OCI-LY3 (cell line): Measurements from ENCODE around the gene COBL.

Experiments used
- H2AFZ ChIP-seq: fragments of 200-600, 300-600 bp; shearing (Covaris generic); 2 replicates; pipeline ENCODE4 v1.6.0; 2014; ENCODE audit warnings: antibody characterized with exemption, low read depth, low read length
- H3K27ac ChIP-seq: fragments of 200-600, 300-600 bp; sonication (generic); 2 replicates; pipeline ENCODE4 v1.5.1; 2014; ENCODE audit warnings: mild to moderate bottlenecking, low read length, moderate library complexity, mixed read lengths
- H3K27me3 ChIP-seq: fragments of 200-600, 300-600 bp; sonication (generic); 2 replicates; pipeline ENCODE4 v1.6.1; 2014; ENCODE audit warnings: low read depth, low read length, mixed read lengths
- H3K36me3 ChIP-seq: fragments of 200-600, 300-600 bp; sonication (generic); replicated peaks from 2 replicates; pipeline ENCODE3; 2014; ENCODE audit warnings: low read depth, low read length, mixed read lengths
- H3K4me1 ChIP-seq: fragments of 300-600, 200-600 bp; sonication (generic); 2 replicates; pipeline ENCODE4 v1.6.1; 2014; ENCODE audit warnings: low read length, mixed read lengths
- H3K4me2 ChIP-seq: fragments of 200-600, 300-600 bp; sonication (generic); 2 replicates; pipeline ENCODE4 v1.6.1; 2014; ENCODE audit warnings: low read length, mixed read lengths
- H3K4me3 ChIP-seq: fragments of 300-600, 200-600 bp; sonication (generic); 2 replicates; pipeline ENCODE4 v1.5.1; 2014; ENCODE audit warnings: antibody characterized with exemption, mild to moderate bottlenecking, low read length, moderate library complexity
- H3K79me2 ChIP-seq: fragments of 300-600, 200-600 bp; shearing (Covaris generic); 2 replicates; pipeline ENCODE4 v1.6.1; 2014; ENCODE audit warnings: mild to moderate bottlenecking, low read length, mixed read lengths
- H3K9ac ChIP-seq: fragments of 300-600, 200-600 bp; shearing (Covaris generic); 2 replicates; pipeline ENCODE4 v1.6.0; 2014; ENCODE audit warnings: mild to moderate bottlenecking, low read length, moderate library complexity
- H3K9me3 ChIP-seq: fragments of 200-600, 300-600 bp; shearing (Covaris generic); 2 replicates; pipeline ENCODE4 v1.6.1; 2014; ENCODE audit warnings: low read length, mixed read lengths; ENCODE audit not compliant: insufficient read depth
- H4K20me1 ChIP-seq: fragments of 200-600, 300-600 bp; sonication (generic); 2 replicates; pipeline ENCODE4 v1.6.1; 2016; ENCODE audit warnings: low read length, mixed read lengths; ENCODE audit not compliant: insufficient read depth
- EZH2phosphoT487 ChIP-seq: fragments of 200-600 bp; shearing (Covaris generic); IDR thresholded peaks from 2 replicates; pipeline ENCODE4 v1.6.1; 2018; ENCODE audit warnings: antibody characterized with exemption, mixed run types, low read depth
- TF ChIP-seq, protein P1 (sequence below): fragments of 200-600, 300-600 bp; sonication (generic); IDR thresholded peaks from 2 replicates; pipeline ENCODE4 v1.5.1; 2014; ENCODE audit warnings: antibody characterized with exemption, low read length, low read depth

The COBL gene

DNA sequence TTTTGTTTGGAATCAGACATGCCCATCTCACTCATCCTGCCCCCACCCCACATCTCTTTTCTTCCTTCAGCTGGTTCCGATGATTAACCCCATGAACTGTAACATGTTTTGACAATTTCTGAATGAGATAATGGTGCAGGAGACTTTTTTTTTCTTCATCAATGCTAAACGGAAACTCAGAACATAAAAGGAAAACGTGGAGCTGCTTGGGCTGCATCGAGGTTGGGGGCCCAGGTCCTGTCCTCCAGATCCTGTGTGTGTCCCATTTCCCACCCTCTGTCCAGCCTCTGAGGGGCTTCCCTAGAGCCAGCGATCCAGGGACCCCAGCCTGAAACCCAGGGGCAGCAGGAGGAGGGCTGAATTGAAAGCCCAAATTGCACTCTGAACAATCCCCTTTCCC, 270.1 kb downstream of the COBL start:
- Histone ChIP-seq H3K79me2 (no peaks in the 10 kb centered on the region), H3K9ac (no peak overlapping the region), H3K4me2 (no peak overlapping the region), H3K27me3 (peaks cover 28% of the 10 kb centered on the region), H3K9me3 (no peaks in the 10 kb centered on the region), H3K4me3 (no peak overlapping the region), H2AFZ (no peak overlapping the region), H4K20me1 (no peaks in the 10 kb centered on the region), H3K4me1 (no peaks in the 10 kb centered on the region), H3K27ac (no peak overlapping the region), H3K36me3 (no peaks in the 10 kb centered on the region)
- TF ChIP-seq, protein P1, sequence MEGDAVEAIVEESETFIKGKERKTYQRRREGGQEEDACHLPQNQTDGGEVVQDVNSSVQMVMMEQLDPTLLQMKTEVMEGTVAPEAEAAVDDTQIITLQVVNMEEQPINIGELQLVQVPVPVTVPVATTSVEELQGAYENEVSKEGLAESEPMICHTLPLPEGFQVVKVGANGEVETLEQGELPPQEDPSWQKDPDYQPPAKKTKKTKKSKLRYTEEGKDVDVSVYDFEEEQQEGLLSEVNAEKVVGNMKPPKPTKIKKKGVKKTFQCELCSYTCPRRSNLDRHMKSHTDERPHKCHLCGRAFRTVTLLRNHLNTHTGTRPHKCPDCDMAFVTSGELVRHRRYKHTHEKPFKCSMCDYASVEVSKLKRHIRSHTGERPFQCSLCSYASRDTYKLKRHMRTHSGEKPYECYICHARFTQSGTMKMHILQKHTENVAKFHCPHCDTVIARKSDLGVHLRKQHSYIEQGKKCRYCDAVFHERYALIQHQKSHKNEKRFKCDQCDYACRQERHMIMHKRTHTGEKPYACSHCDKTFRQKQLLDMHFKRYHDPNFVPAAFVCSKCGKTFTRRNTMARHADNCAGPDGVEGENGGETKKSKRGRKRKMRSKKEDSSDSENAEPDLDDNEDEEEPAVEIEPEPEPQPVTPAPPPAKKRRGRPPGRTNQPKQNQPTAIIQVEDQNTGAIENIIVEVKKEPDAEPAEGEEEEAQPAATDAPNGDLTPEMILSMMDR, result no peak
- no peak for TF ChIP-seq EZH2phosphoT487

DNA sequence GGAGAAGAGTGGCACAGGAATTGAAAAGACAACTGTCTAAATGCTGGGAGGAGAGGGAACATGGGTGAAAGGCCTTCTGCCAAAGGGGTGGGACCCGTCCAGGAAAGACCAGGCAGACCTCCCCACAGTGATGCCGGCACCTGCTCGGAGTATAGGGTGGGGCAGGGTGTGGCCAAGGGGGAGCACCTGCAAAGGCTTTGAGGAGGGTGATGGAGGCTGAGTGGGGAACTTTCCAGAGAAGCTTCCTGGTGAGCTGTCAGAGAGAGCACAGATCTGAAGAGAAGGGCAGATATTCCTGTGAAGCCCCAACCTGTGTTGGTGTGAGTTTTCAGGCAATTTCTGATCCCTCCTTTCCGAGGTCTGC, 270.5 kb downstream of the COBL start:
- Histone ChIP-seq H2AFZ (no peak overlapping the region), H3K4me3 (no peak overlapping the region), H3K36me3 (no peaks in the 10 kb centered on the region), H3K27me3 (peaks cover 28% of the 10 kb centered on the region), H3K79me2 (no peaks in the 10 kb centered on the region), H3K9me3 (no peaks in the 10 kb centered on the region), H3K4me2 (no peak overlapping the region), H4K20me1 (no peaks in the 10 kb centered on the region), H3K27ac (no peak overlapping the region), H3K4me1 (no peaks in the 10 kb centered on the region), H3K9ac (no peak overlapping the region)
- TF ChIP-seq EZH2phosphoT487, result no peak
- TF ChIP-seq, protein P1, result no peak

DNA sequence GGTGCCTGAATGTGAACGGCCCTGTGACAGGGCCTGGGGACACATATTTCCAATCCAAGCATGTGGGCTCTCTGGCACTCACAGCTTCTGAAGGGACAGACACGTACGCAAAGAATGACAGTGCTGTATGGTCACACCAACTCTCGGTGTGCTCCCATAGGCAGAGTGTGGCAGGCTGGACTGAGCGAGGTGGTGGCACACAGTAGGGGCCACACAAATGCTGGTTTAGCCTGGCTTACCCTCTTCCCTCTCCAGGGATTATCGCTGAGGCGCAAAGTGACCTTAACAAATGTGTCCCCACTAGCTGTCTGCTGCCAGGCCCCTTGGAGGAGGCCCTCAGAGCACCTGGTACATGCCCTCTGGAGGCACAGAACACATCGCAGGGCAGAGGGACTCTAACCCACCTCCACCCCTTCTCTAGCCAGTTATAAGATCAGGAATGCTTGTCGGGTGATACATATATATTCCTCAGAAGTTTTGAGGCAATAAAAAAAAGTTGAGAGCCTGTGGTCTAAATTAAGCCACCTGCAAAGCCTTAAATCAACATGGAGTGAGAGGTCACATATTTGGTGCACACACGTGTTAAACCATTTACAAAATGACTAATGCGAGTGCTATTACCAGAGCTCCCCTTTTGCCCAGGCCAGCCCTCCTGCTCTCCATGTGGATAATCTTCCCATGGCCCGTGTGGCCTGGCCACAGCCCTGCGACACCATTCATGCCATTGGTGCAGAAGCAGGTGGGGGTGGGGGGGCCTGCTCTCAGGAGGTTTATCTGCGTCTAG, 271.1 kb downstream of the COBL start:
- Histone ChIP-seq H3K27me3 (peaks cover 27% of the 10 kb centered on the region), H3K27ac (no peak overlapping the region), H3K4me2 (no peak overlapping the region), H3K79me2 (no peaks in the 10 kb centered on the region), H4K20me1 (no peaks in the 10 kb centered on the region), H3K4me1 (no peaks in the 10 kb centered on the region), H2AFZ (no peak overlapping the region), H3K9me3 (no peaks in the 10 kb centered on the region), H3K36me3 (no peaks in the 10 kb centered on the region), H3K4me3 (no peak overlapping the region), H3K9ac (no peak overlapping the region)
- TF ChIP-seq, protein P1, result no peak
- no peak for TF ChIP-seq EZH2phosphoT487

DNA sequence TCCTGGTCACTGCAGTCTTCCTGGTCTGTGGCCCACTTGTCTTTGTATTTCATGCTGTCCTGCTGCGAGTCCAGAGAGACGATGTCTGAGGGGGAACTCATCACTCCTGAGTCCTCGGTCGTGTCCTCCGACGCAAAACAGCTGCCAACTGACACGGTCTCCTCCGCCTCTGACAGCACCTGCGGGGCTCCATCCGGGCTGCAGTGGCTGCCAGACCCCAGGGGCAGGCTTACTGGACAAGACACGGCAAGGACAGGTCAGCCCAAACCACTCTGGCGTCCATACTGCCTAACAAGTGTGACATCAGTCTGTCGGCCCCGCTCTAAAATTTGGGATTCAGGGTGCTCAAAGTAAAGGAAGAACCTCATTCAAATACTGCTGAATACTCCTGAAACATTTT, 273.1 kb downstream of the COBL start:
- no peaks in the 10 kb centered on the region for H3K36me3 ChIP-seq
- H3K27ac ChIP-seq, result no peak overlapping the region
- H2AFZ ChIP-seq, result no peak overlapping the region
- H3K4me2 ChIP-seq, result no peak overlapping the region
- H3K27me3 ChIP-seq, result peaks cover 9% of the 10 kb centered on the region; the same call in 1 of the 2 replicates
- TF ChIP-seq EZH2phosphoT487, result no peak
- TF ChIP-seq, protein P1, result no peak
- H3K4me1 ChIP-seq, result no peaks in the 10 kb centered on the region
- no peaks in the 10 kb centered on the region for H3K9me3 ChIP-seq
- no peaks in the 10 kb centered on the region for H3K79me2 ChIP-seq
- H3K4me3 ChIP-seq, result no peak overlapping the region
- no peak overlapping the region for H3K9ac ChIP-seq
- no peaks in the 10 kb centered on the region for H4K20me1 ChIP-seq
